Right atrium auricular region (tissue), 2 donors: ENCODE measurements around the gene MXI1. TPM values are rescaled to one million over a fixed set of nuclear protein-coding genes. Genes with fewer than 3 reads are reported as not detected.

Experiments
- DNase-seq: peaks from one replicate; pipeline ENCODE4 v3.0.0-alpha.2; 2019; ENCODE audit warnings: low spot score
- H3K27ac ChIP-seq, 2 donors: fragments of 200-600 bp; sonication (generic); 1 replicate in 1 of 2; 2 replicates in 1 of 2; pipeline ENCODE4 v1.5.1; 2016 to 2019
- H3K27me3 ChIP-seq, 2 donors: fragments of 200-600 bp; sonication (generic); one replicate each; pipeline versions ENCODE4 v1.5.1 to v1.6.0; 2017 to 2019
- H3K36me3 ChIP-seq: fragments of 200-600 bp; sonication (generic); one replicate; pipeline ENCODE4 v1.5.1; 2016
- H3K4me1 ChIP-seq, 2 donors: fragments of 200-600 bp; sonication (generic); one replicate each; pipeline versions ENCODE4 v1.5.1 to v1.6.0; 2017 to 2019
- H3K4me3 ChIP-seq, 2 donors: fragments of 200-600 bp; sonication (generic); 1 replicate in 1 of 2; 2 replicates in 1 of 2; pipeline ENCODE4 v1.5.1; 2017 to 2019; ENCODE audit warnings: mild to moderate bottlenecking in 1 of 2, moderate library complexity in 1 of 2
- H3K9me3 ChIP-seq, 2 donors: fragments of 200-600 bp; sonication (generic); one replicate each; pipeline ENCODE4 v1.5.1; 2019
- total RNA-seq, 2 donors: library from RNA; depleted of rRNA; stranded (reverse); fragments of >200 nt; gene quantifications; one replicate each; pipeline ENCODE4 v1.1.0, GENCODE V29; 2016
- TF ChIP-seq, protein P1 (sequence below), 2 donors: fragments of 200-600 bp; sonication (generic); IDR thresholded peaks; one replicate each; pipeline ENCODE4 v1.5.1; 2019; ENCODE audit warnings: antibody characterized with exemption in 2 of 2

Gene MXI1
- total RNA-seq, 2 donors from 2014 or later = 50.8 to 78.8 TPM

DNA sequence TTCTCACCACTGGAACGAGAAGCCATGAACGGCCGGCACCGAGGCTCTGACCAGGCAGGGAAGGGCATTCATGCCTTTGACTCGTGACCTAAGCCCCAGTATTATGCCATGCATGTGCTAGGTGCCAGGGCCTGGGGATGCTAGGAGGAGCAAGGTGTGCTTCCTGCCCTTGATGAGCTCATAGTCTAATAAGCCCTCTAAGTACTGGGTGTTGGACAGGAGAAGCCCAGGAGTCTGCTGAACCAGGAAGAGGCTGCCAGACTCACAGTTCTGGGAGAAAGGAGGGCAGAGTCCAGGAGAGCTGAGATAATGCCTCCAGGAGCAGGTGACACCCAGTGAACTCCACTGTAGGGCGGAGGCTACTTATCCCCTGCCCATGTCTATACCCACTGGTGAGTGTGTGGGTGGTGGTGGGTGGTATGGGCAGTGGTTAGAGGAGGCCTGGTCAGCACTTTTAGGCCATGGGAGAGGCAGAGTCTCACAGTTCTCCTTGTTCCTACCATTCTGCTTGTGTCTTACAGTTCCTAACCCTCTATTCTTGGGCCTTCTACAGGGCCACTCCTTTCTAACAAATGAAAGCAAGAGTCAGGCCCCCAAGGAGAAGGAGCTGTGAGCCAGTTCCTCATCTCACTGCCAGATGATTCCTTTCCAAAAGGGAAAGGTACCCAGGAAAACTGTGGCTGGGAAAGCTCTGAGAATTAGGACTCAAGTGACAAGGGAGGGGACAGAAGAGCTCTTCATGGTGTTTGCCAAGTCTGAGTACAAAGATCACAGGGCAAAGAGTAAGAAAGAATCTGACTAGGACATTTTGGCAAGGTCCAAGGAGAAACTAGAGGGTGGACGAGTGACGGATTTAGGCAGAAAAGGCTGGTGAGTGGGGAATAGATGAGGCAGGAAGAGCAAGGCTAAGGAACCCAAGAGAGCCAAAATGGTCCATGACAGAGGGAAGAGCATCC, 3.6 kb upstream of the MXI1 start:
- Histone ChIP-seq H3K9me3 (no peaks in the 10 kb centered on the region), H3K27me3 (no peaks in the 10 kb centered on the region), H3K36me3 (no peaks in the 10 kb centered on the region), H3K4me1 (no peaks in the 10 kb centered on the region), H3K4me3 (no peak overlapping the region), H3K27ac (no peak overlapping the region)
- no peak for DNase-seq
- TF ChIP-seq, protein P1, sequence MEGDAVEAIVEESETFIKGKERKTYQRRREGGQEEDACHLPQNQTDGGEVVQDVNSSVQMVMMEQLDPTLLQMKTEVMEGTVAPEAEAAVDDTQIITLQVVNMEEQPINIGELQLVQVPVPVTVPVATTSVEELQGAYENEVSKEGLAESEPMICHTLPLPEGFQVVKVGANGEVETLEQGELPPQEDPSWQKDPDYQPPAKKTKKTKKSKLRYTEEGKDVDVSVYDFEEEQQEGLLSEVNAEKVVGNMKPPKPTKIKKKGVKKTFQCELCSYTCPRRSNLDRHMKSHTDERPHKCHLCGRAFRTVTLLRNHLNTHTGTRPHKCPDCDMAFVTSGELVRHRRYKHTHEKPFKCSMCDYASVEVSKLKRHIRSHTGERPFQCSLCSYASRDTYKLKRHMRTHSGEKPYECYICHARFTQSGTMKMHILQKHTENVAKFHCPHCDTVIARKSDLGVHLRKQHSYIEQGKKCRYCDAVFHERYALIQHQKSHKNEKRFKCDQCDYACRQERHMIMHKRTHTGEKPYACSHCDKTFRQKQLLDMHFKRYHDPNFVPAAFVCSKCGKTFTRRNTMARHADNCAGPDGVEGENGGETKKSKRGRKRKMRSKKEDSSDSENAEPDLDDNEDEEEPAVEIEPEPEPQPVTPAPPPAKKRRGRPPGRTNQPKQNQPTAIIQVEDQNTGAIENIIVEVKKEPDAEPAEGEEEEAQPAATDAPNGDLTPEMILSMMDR (IDR thresholded peaks at IDR 0.05) = no peak

DNA sequence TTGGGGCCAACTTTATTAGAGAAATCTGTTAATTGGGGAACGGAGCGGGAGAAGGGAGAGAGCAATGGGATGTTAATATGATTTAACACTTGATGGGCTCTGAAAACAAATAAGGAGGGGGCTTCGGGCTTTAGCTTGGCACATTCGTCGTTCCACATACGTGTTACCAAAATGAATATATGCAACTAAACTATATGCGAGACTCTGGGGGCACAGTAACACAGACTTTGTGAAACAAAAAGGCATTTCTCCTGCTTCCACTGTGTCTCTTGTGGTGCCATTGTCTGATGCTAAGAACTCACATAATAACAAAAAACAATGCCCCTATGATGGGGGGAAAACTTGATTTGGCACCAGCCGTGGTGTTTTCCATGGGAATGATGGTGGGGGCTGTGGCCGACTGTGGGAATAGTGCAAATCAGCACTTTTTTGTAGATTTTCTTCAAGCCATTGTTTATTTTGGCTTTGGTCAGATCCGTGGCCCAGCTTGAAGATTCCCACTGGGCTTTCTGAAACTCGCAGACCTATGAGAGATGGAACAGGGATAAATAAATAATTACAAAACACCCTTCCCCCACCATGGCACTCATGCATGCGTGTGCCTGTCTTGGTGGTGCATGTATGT, 2.2 kb upstream of the MXI1 start:
- Histone ChIP-seq H3K4me1 (no peaks in the 10 kb centered on the region), H3K36me3 (no peaks in the 10 kb centered on the region), H3K9me3 (no peaks in the 10 kb centered on the region), H3K27ac (no peak overlapping the region), H3K27me3 (no peaks in the 10 kb centered on the region), H3K4me3 (no peak overlapping the region)
- TF ChIP-seq, protein P1 (IDR thresholded peaks at IDR 0.05) = no peak
- no peak for DNase-seq

DNA sequence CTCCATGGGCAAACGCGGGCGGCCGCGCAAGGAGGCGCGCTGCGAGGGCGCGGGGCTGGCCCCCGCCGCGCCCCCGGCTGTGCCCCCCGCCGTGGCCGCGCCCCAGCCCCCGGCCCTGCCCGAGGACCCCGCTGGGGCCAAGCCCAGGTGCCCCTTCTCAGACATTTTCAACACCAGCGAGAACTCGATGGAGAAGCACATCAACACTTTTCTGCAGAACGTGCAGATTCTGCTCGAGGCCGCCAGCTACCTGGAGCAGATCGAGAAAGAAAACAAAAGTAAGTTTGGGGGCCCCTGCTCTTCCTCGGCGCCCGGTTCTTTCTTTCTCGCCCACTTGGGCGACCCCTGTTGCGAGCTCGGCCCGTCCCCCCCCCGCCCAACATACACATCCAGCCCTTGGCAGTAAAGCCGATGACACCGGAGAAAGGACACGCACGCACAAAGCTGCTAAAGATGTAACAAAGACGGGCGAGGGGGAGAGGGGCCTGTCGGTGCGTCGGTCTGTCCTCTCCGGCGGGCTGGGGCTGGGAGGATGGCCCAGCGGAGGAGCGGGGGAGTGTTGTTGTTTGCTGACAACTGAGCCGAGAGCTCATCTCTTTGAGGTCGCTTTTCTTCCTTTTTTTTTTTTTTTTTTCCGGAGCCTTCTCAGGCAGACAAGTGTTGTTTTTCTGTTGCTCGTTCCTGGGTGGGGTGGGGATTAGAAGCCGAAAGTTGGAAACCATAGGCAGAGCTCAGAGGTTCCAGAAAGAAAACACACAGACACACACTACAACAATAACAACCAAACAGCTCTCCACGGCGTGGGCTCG, 604 bp downstream of the MXI1 start:
- H3K4me1 ChIP-seq = peaks cover 0 to 17% of the 10 kb centered on the region in 2 donors
- H3K9me3 ChIP-seq = no peaks in the 10 kb centered on the region
- H3K27ac ChIP-seq = peak overlapping the region; percentile 98 to 99
- no peaks in the 10 kb centered on the region for H3K36me3 ChIP-seq
- peak overlapping the region; percentile 75 to 77 for H3K4me3 ChIP-seq
- no peaks in the 10 kb centered on the region for H3K27me3 ChIP-seq
- TF ChIP-seq, protein P1 (IDR thresholded peaks at IDR 0.05) = no peak
- DNase-seq = no peak

DNA sequence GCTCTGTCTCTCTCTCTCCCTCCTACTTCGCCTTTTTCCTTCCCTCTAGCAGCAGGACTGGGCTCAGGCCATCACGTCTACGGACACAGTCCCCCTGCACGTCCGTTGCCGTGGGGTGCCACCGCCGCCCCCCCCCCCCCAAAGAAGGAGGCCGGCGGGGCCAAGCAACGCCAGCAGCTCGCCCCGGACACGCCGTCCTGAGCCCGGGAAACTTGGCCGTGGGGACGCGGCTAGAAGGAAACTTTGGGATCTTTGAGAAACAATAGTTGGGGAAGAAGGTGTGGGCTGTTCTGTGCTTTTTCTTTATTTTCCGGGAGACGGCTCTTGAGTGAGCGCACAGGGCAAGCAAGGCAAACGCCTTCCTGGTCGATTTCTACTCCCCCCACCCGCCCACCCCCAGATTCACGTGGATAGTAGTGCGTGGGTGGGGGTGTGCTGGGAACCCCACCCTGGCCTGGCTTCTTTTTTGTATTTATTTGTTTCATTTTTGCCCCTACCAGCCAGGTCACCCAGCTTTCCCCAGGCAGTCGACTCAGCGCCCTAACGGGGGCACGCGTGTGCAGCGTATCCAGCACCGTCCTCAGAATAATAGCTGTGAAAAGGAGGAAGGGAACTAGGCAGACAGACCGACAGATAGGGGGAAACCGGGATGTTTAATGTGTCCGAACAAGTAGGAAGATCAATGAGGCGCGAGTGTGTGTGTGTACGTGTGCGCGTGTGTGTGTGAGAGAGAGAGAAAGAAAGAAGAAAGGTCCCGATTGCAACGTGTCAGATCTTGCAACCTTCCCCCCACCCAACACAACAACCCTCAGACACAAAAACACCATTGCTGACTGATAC, 1.4 kb downstream of the MXI1 start:
- no peak for DNase-seq
- peaks cover 0 to 19% of the 10 kb centered on the region in 2 donors for H3K4me1 ChIP-seq
- H3K36me3 ChIP-seq = no peaks in the 10 kb centered on the region
- H3K4me3 ChIP-seq = peak overlapping the region; percentile 75 to 77
- no peaks in the 10 kb centered on the region for H3K27me3 ChIP-seq
- TF ChIP-seq, protein P1 (IDR thresholded peaks at IDR 0.05) = peak in 1 of 2 donors; percentile 37
- H3K27ac ChIP-seq = peak overlapping the region; percentile 98 to 99
- no peaks in the 10 kb centered on the region for H3K9me3 ChIP-seq

DNA sequence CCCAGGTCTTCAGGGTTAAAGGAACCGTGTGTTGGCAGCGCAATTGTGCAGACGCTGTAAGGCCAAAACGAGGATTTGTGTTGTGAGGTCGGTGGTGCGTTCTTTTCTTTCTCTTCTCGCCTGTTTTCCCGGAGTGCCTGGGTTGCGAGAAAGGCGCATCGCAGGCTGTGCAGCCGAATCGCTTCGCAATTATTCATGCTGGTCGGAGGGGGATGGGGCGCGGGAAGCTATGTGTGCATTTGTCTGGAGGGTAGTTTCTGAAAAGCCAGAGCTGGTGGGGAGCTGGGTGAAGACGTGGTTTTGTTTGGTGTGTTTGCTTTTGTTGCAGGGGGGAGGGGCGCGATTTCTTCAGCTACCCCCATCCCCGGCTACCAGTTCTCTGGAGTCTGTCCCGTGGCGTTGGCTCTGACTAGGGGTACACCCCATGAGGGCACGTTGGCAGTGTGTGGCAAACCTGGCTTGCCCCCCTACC, 2.1 kb downstream of the MXI1 start:
- Histone ChIP-seq H3K4me1 (peaks cover 0 to 24% of the 10 kb centered on the region in 2 donors), H3K4me3 (peak overlapping the region; percentile 75 to 77), H3K9me3 (no peaks in the 10 kb centered on the region), H3K27me3 (no peaks in the 10 kb centered on the region), H3K27ac (peak overlapping the region; percentile 98 to 99), H3K36me3 (no peaks in the 10 kb centered on the region)
- TF ChIP-seq, protein P1 (IDR thresholded peaks at IDR 0.05) = no peak
- peak; percentile 82 for DNase-seq
